Measurements from ENCODE around the gene PMP22. TPM values are rescaled to one million over a fixed set of nuclear protein-coding genes. Genes with fewer than 3 reads are reported as not detected.

Gene PMP22
- total RNA-seq, 1 experiment from 2014 or later, result 2.6 TPM

- H2AFZ ChIP-seq, result no peak overlapping the region
- H3K79me2 ChIP-seq (ENCODE audit: low read depth), result no peaks in the 10 kb centered on the region
- H3K4me2 ChIP-seq, result no peak overlapping the region
- ChIA-PET POLR2A (ENCODE audit: unreplicated experiment) (no interaction called here), CTCF (no interaction called here)
- no peaks in the 10 kb centered on the region for H4K20me1 ChIP-seq (ENCODE audit: insufficient read depth)
- peaks cover 56% of the 10 kb centered on the region for H3K27me3 ChIP-seq (ENCODE audit: insufficient read depth, low read depth)
- H3K27ac ChIP-seq, result no peak overlapping the region
- intact Hi-C loops (cut with micrococcal nuclease; ENCODE audit: unreplicated experiment), result no loop called here
- H3K9me3 ChIP-seq (ENCODE audit: insufficient read depth, low read depth), result no peaks in the 10 kb centered on the region
- H3K36me3 ChIP-seq (ENCODE audit: low read depth), result no peaks in the 10 kb centered on the region
- no peaks in the 10 kb centered on the region for H3K9me2 ChIP-seq (ENCODE audit: insufficient read depth)
- H3F3A ChIP-seq (ENCODE audit: insufficient read depth, low read depth), result no peaks in the 10 kb centered on the region
- no peak for DNase-seq
- no peak for TF ChIP-seq CTCF (conservative IDR thresholded peaks at IDR 0.05)
- no peak for TF ChIP-seq EZH2 (IDR thresholded peaks at IDR 0.05; ENCODE audit: low read depth)
- H3K4me1 ChIP-seq (replicated peaks; ENCODE audit: insufficient read depth), result no peaks in the 10 kb centered on the region
- H3K4me3 ChIP-seq, result no peak overlapping the region
- no TSS peak for BruUV-seq (replicated peaks)
Measured at GRCh38 chr17:15303851-15304250, 38.7 kb upstream of the PMP22 start.

- Histone ChIP-seq H3K4me3 (no peak overlapping the region), H2AFZ (no peak overlapping the region), H3K4me2 (no peak overlapping the region), H3K27me3 (ENCODE audit: insufficient read depth, low read depth) (peaks cover 53% of the 10 kb centered on the region), H3K27ac (no peak overlapping the region), H3F3A (ENCODE audit: insufficient read depth, low read depth) (no peaks in the 10 kb centered on the region), H3K9me3 (ENCODE audit: insufficient read depth, low read depth) (no peaks in the 10 kb centered on the region), H3K4me1 (replicated peaks; ENCODE audit: insufficient read depth) (no peaks in the 10 kb centered on the region), H3K79me2 (ENCODE audit: low read depth) (no peaks in the 10 kb centered on the region), H3K9me2 (ENCODE audit: insufficient read depth) (no peaks in the 10 kb centered on the region), H3K36me3 (ENCODE audit: low read depth) (no peaks in the 10 kb centered on the region), H4K20me1 (ENCODE audit: insufficient read depth) (no peaks in the 10 kb centered on the region)
- no TSS peak for BruUV-seq (replicated peaks)
- ChIA-PET POLR2A (ENCODE audit: unreplicated experiment) (no interaction called here), CTCF (no interaction called here)
- intact Hi-C loops (cut with micrococcal nuclease; ENCODE audit: unreplicated experiment), result no loop called here
- no peak for DNase-seq
- TF ChIP-seq CTCF (conservative IDR thresholded peaks at IDR 0.05) (no peak), EZH2 (IDR thresholded peaks at IDR 0.05; ENCODE audit: low read depth) (no peak)
Measured at GRCh38 chr17:15303268-15303667, 38.1 kb upstream of the PMP22 start.

- Histone ChIP-seq H3K4me1 (replicated peaks; ENCODE audit: insufficient read depth) (no peaks in the 10 kb centered on the region), H3K27ac (no peak overlapping the region), H3K9me3 (ENCODE audit: insufficient read depth, low read depth) (no peaks in the 10 kb centered on the region), H3K27me3 (ENCODE audit: insufficient read depth, low read depth) (peaks cover 50% of the 10 kb centered on the region), H3K79me2 (ENCODE audit: low read depth) (no peaks in the 10 kb centered on the region), H3F3A (ENCODE audit: insufficient read depth, low read depth) (no peaks in the 10 kb centered on the region), H2AFZ (no peak overlapping the region), H3K9me2 (ENCODE audit: insufficient read depth) (no peaks in the 10 kb centered on the region), H4K20me1 (ENCODE audit: insufficient read depth) (no peaks in the 10 kb centered on the region), H3K4me3 (no peak overlapping the region), H3K4me2 (no peak overlapping the region), H3K36me3 (ENCODE audit: low read depth) (no peaks in the 10 kb centered on the region)
- DNase-seq, result no peak
- intact Hi-C loops (cut with micrococcal nuclease; ENCODE audit: unreplicated experiment), result no loop called here
- TF ChIP-seq CTCF (conservative IDR thresholded peaks at IDR 0.05) (no peak), EZH2 (IDR thresholded peaks at IDR 0.05; ENCODE audit: low read depth) (no peak)
- no TSS peak for BruUV-seq (replicated peaks)
- ChIA-PET POLR2A (ENCODE audit: unreplicated experiment) (no interaction called here), CTCF (no interaction called here)
Measured at GRCh38 chr17:15301845-15302244, 36.7 kb upstream of the PMP22 start.

All from PC-9 (cell line).